Raji (cell line): ENCODE results near the gene CLCN5.

Experiments used
- POLR2A ChIP-seq: IDR thresholded peaks from 2 replicates; pipeline ENCODE4 v1.6.1; 2011; ENCODE audit warnings: low read depth, low read length, control low read depth; ENCODE audit not compliant: insufficient read depth

Gene CLCN5

DNA sequence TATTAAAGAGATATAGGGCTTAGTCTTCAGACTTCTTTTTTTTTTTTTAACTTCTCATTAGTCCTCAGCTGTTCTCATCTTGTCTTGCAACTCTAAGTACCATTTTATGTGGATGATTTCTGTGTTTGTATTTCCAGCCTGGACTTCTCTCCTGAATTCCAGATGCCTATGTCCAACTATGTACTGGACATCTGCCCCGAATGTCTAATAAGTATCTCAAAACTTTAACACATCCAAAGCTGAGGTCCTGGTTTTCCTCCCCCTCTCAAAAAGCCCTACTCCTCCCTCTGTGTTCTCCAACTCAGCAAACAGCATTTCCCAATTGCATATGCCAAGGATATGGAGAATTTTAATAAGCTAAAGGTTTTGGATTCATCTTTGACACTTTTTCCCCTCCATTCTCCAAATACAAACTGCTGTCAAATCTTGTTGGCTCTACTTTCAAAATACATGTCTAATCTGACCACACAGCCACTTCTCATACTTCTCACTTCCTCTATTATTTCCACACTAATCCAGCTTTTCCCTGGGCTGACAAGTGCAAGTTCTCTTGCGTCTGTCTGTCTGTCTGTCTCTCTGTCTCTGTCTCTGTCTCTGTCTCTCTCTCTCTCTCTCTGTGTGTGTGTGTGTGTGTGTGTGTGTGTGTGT is 79.8 kb downstream of the CLCN5 start:
- TF ChIP-seq POLR2A: no peak

DNA sequence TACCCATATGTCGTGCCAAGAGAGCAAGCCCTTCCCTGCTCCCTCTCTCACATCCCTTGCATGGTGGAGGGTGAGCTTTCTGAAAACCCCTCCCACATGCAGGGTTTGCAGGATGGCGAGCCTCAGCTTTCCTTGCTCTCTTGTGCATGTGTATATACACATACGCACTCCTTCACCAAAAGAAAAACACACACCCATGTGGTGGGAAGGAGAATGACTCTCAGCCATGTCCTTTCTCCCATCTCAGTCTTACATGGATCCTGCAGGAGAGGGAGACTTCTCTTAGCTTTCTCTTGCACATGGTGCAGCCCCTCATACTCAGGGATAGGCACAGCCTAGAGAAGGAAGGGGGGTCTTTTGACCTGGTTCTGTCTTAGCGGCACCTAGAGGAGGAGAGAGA is 81.1 kb downstream of the CLCN5 start:
- TF ChIP-seq POLR2A: no peak

DNA sequence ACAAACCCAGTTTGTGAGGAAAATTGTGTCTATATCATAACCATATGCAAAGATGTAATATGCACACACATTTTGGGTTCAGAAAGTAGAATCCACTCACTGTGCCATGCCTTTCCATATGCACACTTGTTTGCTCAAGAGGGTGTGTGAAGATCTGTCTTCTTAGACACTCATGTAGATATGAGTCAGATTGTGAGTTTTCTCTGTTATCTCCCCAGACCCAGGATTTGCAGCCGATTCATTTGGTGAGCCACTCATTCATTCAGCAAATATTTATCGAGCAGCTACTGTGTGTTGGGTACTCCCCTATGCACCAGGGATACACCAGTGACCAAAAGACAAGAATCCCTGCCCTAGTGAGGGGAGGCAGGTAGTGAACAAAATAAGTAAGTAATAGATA is 81.5 kb downstream of the CLCN5 start:
- no peak for TF ChIP-seq POLR2A

DNA sequence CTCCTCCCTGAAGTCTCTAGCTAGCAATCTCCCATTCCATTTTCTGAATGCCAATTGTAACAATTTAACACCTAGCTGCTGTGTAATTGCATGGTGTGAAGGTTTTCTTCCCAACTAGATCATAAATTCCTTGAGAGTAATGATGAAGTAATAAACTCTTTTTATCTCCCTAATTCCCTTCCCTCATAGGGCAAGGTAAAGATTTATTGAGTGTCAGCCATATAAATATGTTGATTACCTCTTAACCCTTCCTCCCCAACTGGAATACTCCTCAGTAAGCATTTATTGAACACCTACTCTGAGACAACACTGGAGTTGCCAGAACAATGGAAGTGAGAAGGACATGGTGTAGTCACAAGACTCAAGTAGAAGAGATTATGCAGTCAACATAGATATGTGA is 112.7 kb downstream of the CLCN5 start:
- no peak for TF ChIP-seq POLR2A

DNA sequence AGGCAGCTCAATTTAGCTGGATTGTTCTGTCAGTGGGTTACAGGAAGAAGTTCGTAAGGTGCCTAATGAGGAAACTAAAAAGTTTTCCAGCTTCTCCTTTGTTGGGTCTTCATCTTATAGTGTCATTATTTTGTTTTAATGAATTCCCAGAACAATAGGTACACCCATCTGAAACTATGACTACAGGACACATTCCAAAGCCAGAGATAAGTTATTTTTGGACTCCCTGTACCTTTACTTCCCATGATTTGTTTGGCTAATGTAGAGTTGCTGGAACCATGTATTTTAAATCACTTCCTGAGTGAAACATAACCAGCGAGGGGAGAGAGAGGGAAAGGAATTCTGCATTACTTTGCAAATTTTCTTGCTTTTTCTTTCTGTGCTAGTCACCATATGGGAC is 114.0 kb downstream of the CLCN5 start:
- no peak for TF ChIP-seq POLR2A

DNA sequence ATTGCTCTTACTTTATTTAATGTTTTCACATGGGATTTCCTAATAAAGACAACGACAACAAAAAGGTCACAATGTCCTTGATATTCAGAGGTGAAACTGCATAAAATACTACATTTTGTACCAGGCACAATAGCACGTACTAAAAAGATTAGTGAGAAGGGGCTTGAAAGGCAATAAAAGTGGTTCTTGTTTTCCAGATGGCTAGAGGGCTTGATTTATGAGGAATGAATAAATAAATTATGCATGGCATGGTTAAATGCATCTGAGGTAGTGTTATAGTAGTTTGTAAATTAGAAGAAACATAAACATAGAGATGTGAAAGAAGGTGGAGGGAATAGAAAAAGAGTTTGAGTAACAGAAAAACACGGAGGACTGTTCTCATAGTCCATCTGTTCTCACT is 123.4 kb downstream of the CLCN5 start:
- no peak for TF ChIP-seq POLR2A

DNA sequence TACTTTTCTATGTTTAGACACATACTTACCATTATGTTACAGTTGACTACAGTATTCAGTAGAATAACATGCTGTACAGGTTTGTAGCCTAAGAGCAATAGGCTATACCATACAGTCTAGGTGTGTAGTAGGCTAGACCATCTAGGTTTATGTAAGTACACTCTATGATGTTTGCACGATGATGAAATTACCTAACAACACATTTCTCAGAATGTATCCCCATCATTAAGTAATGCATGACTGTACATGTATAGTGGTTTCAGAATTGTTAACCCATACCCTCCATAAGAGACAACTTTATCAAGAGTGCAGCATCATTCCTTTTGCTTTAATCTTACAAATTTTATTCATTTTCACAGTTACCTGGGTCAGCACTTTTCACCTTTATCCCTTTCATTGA is 126.8 kb downstream of the CLCN5 start:
- no peak for TF ChIP-seq POLR2A

DNA sequence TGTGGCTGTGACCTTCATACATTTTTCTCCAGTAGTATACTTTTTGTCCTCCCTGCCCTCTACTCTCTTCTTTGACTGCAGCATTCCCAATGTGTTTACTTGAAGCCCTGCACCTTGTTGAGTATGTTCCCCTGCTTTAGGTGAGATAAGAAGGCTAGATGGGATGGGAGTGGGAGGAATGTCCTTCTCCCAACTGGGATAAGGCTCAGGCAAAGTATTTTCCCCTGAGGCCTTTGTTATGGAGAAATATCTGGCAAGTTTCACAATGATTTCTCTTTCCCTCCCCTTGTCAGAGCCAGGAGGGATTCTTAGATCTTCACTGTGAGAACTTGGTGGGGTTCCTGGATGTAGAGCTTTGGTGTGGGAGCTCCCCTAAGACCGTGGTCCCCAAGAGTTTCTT is 131.8 kb downstream of the CLCN5 start:
- no peak for TF ChIP-seq POLR2A

DNA sequence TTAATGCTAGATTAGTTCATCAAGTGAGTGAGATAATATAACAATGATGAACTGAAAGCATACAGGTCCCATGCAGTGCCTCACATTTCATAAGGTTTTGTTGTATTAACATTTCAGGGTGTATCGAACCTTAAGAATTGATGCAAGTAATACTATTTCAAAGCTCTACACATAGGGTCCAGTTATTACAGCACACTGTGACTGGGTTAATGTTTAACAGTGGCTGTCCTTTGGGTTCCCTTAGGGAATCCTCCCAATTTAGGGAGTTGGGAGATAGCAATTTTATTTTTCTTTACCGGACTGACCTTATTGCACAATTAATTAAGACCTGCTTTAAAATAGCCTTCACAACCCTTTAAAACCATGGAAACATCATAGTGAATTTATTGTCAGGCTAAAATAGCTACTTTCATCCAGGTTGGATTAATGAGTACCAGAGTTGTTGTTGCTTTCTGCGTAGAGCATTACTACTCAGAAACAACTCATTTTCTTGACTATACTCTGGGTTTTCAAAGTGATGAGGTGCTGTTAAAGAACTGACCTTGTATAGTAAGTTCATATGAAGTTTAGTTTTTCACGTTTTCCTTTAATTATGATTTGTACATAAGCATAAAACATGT is 144.0 kb downstream of the CLCN5 start:
- TF ChIP-seq POLR2A: no peak

DNA sequence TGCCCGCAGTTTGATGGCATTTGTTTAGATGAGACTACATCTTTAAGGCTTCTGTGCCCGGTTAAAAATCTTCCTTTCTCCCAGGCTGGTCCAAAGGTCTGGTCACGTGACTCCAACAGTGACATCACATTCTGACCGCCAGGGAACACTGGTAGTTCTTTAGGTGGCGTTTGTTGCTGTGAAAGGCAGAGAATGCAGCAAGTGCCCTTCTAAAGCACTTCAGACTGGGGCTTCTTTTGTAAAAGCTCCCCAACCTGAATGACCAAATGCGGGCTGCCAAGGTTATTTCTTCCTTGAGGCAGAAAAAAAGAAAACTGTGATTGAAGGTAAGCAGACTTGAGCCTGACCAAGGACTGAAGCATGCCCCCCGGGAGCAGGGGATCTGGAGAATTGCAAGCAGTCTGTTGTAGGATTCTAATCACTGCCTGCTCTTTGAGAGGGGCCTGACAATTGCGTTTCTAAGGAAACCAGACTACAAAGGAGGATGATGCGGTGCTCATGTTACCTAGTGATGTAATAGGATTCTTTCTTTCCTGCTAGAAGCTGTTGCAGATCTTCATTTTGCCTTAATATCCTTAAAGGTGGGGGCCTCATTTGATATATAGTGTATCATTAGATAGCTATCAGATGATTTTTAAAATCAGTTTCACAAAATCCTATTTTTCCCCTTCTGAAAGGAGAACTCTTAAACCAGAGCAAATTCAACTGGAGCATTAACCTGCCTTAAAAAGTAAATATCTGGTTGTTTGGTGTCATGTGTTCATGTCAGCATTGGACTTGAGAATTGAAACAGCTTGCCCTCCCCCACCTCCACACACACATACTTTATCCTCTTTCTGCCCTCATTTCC is 145.3 kb downstream of the CLCN5 start:
- TF ChIP-seq POLR2A: no peak

DNA sequence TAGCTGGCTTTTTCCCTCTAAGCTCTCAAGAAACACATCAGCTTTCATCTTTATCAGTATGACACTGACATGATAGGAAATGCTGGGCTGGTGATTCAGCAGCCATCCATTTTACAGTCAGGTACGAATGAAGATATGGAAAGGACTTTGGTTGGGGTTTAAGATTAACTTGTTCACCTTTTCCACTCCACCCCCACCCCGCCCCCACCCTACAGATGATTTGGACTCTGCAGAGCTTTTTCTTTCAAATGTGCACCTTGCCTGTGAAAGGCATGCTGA is 145.8 kb downstream of the CLCN5 start:
- TF ChIP-seq POLR2A: no peak

DNA sequence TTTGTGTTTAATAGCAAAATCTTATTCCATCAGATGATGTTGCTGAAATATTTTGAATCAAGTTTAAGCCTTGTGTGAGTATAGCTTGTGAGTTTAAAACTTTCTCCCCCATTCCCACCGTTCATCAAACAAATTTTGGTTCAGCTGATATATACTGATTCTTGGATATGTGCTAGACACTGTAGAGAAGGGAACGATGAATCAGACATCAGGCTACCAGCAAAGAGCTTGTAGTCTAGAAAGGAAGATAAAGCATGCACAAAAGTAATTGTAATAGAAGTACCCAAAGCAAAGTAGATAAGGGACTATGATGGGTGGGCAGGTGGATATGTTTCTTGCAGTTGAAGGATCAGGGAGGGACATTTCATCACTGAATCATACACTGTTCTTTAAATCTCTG is 146.5 kb downstream of the CLCN5 start:
- TF ChIP-seq POLR2A: no peak

DNA sequence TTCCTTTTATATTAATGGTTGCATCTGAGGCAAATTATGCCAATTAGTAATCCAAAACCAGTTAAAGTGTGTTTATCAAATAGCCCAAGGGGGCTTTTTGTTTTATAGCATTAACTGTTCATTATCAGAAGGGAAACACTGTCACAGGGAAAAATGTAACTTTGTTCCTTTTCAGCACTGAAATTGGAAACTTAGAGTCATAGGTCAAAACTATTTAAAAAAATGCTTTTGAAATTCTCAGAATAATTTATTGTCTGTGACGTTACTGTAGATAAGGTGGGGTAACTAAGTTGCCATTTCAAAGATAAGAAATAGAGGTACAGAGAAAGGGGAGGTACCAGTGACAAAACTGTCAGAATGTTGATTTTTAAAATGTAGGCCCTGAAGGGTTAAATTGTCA is 149.1 kb downstream of the CLCN5 start:
- no peak for TF ChIP-seq POLR2A

DNA sequence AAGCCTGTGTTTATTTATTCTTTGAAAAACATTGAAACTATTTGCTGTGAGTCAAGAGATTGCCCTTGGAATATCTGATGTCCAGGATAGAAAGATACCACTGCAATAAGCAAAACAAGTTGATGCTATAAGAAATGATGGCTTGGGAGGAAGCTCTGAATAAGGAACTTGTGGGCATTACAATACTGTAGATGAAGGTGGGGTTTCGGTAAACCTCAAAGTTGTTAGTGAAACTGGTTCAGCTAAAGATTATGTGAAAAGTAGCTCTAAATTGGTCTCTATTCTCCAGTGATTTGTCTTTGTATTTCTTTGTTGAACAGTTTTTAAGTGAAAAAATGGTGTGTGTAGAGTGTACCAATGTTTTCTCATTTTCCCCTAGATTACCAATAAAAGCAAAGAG is 149.7 kb downstream of the CLCN5 start:
- no peak for TF ChIP-seq POLR2A

DNA sequence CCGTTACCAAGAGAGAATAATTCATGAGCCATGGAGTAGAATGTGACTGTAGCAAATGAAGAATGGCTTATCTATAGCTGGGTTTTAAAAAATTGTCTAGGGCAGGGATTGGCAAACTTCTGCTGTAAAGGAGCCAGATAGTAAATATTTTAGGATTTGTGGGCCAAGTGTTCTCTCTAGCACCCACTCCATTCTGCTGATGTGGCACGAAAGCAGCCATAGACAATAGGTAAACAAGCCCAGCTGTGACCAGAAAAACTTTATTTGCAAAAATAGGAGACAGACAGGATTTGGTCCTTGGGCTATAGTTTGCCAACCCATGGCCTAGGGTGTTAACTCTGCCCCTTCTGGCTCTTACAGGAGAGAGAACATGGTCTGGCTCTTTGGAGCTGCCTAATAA is 151.2 kb downstream of the CLCN5 start:
- no peak for TF ChIP-seq POLR2A

DNA sequence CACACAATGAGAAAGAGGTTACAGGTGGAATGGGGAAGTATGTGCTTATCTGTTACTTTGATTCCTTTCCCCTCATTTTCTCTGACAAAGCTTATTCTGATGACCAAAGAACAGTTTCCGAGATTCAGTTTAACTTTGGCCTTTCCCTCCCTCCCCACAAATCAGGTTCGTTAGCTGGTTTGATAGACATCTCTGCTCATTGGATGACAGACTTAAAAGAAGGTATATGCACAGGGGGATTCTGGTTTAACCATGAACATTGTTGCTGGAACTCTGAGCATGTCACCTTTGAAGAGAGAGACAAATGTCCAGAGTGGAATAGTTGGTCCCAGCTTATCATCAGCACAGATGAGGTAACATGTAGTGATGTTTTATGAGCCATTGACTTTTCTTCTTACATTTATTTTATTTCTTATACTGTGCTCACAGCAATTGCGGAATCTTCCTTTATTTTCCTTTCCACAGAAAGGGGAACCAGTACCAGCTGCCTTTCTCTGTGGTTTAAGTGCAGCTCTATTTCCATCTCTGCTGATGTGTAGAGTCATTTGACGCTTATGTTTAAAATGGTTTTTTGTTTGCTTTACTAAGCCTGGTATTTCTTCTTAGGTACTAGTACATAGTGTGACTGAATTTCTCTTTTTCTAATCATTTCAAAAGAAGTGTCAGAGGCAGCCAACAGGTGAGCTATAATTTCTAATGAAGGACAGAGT is 153.4 kb downstream of the CLCN5 start:
- TF ChIP-seq POLR2A: no peak
